K562 treated with DMSO at 1 percent for 4 hours (cell line): ENCODE data around the gene ZNF354C. TPM values are rescaled to one million over a fixed set of nuclear protein-coding genes. Genes with fewer than 3 reads are reported as not detected.

ENCODE experiments used
- total RNA-seq: library from RNA; unstranded; fragments of 300-600 nt; gene quantifications from 2 replicates; pipeline ENCODE4 v1.2.3, GENCODE V29; 2022; ENCODE audit not compliant: insufficient read depth

Gene ZNF354C
- 0.10 and 0.28 TPM in 2 replicates for total RNA-seq

GRCh38 chr5:179060116-179061008 lies at the start of gene ZNF354C:
Gene ZNF354C, plus strand, starts transcription at chr5:179060373. Its CDS starts 1,696 bp downstream, at chr5:179062069.

GRCh38 chr5:179023528-179024189 lies 36.5 kb upstream of the ZNF354C start, which contains the start of gene ZNF879:
Gene ZNF879, plus strand, starts transcription at chr5:179023804. Its CDS starts 1,201 bp downstream, at chr5:179025005.

Other genes with a start within 250 kb of the ZNF354C start
- gene ZNF354B, start 200.4 kb upstream of the ZNF354C start, total RNA-seq: 3.7 and 4.9 TPM in 2 replicates
- gene ZFP2, start 164.5 kb upstream of the ZNF354C start, total RNA-seq: 0.91 TPM in 1 of 2 replicates, not detected in the other
- gene ZNF454, start 119.2 kb upstream of the ZNF354C start, total RNA-seq: not detected in 2 replicates
- gene GRM6, start 65.1 kb upstream of the ZNF354C start, total RNA-seq: not detected in 2 replicates
- 0.23 TPM in 1 of 2 replicates, not detected in the other for gene ZNF879, start 36.6 kb upstream of the ZNF354C start, total RNA-seq